H4 (cell line): ENCODE measurements around the gene PIP4K2B. TPM values are rescaled to one million over a fixed set of nuclear protein-coding genes. Genes with fewer than 3 reads are reported as not detected.
"Not testable (repeated sequence)": the region's sequence is repeated elsewhere in the genome, so short reads cannot be mapped to it uniquely, and the experiment has no call there.

Experiments used
- DNase-seq: peaks from one replicate; pipeline ENCODE4 v3.0.0-alpha.2; 2015; ENCODE audit warnings: low spot score
- total RNA-seq: library from RNA; depleted of rRNA; stranded (reverse); fragments of >200 nt; shearing (Covaris generic); gene quantifications from 2 replicates; pipeline ENCODE4 v1.2.3, GENCODE V29; 2014; rRNA removed

PIP4K2B gene
- total RNA-seq = 24.6 and 32.4 TPM in 2 replicates

DNA sequence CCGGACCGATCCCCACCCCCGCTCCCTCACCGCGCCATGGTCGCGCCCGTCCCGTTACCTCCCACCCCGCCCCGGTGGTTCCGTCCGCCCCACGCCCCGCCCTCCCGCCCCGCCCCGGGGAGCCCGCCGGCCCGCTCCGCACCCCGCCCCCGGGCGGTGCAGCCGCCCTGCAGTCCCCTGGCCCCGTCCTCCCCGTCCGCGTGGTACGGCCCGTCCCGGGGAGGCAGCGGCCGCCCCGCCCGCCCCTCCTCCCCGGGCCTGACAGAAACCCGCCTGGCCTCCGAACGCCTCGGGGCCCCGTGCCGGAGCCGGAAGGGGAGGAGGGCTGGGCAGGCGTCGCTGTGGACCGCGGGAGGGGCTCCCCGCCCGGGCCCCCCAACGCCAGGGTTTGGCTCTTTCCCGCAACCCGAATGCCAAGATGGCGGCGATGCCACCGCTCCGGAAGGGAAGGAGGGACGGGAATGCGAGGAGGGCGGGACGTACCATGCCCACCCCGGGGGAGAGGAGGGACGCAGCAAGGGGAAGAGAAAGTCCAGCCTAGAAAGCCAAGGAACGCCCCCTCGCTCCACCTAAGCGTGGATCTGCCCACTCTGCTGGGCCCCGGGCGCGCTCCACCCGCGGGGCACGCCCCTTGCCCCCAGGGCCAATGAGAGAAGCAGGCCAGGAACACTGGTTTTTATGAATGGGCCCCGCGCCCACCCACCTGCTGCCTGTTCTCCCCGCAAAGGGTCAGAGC, at the start of gene PIP4K2B:
Gene PIP4K2B, minus strand, starts transcription at position 56 of the 736 bp plus-strand sequence. CDS start 132 bp downstream, outside the sequence.
- peak; percentile 97 for DNase-seq

- DNase-seq = no peak
These were observed 49.2 kb upstream of the PIP4K2B start for GRCh38 chr17:38848557-38848891.

DNA sequence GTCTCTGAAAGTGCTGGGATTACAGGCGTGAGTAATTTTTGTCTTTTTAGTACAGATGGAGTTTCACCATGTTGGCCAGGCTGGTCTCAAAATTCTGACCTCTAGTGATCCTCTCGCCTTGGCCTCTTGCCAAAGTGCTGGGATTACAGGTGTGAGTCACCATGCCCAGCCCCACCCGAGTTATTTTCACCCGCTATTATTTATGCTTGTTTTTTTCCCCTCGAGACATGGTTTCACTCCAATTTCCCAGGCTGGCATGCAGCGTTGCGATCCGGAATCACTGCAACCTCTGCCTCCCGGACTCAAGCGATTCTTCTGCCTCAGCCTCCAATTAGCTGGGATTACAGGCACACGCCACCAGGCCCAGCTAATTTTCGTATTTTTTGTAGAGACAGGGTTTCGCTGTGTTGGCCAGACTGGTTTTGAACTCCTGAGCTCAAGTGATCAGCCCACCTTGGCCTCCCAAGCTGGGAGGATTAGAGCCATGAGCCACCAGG, 45.0 kb upstream of the PIP4K2B start:
- DNase-seq = no peak

GRCh38 chr17:38825762-38826247, 26.4 kb upstream of the PIP4K2B start:
- DNase-seq = no peak

- DNase-seq = peak; percentile 92
These were observed 25.8 kb upstream of the PIP4K2B start, which contains the start of gene CWC25 for GRCh38 chr17:38824899-38825761. Gene CWC25 (minus strand): TSS chr17:38825321. CDS start chr17:38825183, 138 bp downstream.

GRCh38 chr17:38815576-38816193, 16.3 kb upstream of the PIP4K2B start:
- peak; percentile 36 for DNase-seq

DNA sequence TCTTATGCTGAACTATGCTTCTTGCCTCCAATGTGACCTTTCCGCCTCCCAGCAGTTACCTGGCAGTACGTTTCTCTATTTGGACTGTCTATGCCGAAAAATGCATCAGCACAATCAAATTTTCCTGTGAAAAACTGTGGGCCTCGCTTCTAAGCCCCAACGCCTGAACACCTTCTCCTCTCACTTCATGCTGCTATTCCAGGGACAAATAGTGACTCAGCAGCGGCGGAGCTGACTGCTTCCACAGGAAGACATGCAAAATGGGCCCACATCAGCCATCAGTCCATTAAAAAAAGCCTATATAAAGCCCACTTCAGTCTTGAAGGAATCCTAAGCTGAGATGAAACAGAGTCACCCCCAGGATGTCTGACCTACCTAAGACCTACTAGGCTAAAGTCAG, 10.5 kb upstream of the PIP4K2B start:
- no peak for DNase-seq

GRCh38 chr17:38800237-38800760, 943 bp upstream of the PIP4K2B start:
- no peak for DNase-seq

DNA sequence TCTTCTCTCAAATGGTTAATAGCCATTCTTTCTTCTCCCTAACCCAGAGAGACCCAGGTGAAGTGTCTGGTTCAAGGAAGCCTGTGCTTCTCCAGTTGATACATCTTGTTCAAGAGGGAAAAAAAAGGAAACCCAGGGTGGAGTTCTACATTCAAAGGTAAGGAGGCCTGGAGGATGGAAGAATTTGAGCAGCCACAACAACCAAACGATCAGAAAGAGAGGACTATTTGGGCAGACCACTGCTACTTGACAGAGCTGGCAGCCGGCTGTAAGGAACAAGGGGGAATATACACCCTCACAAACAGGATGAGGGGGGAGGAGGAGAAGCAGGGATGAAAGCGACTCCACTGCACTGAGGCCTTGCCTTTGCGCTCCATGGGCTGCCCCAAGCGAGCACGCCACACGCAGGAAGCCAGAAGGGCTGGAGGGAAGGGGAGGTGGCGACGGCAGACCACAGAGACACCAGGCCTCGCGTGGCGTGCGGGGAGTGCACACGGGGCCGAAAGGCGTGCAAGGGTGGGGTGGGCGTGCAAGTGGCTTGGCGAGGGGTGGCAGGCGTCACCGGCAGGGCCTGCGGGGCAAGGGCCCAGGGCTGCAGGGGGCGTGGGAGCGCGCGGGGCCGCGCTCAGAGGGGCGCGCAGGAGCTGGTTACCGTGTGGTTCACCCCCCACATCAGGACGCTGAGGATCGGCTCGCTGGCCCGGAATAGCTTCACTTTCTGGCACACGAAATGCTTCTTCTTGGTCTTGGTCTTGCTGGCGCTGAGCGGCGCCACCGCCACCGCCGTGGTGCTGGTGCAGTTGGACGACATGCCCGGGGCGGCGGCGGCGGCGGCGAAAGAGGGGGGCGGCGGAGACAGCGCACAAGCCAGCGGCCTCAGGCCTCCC, 499 bp downstream of the PIP4K2B start:
- DNase-seq = peak; percentile 30

GRCh38 chr17:38797828-38798227, 1.5 kb downstream of the PIP4K2B start:
- no peak for DNase-seq

GRCh38 chr17:38797158-38797490, 2.2 kb downstream of the PIP4K2B start:
- no peak for DNase-seq

DNA sequence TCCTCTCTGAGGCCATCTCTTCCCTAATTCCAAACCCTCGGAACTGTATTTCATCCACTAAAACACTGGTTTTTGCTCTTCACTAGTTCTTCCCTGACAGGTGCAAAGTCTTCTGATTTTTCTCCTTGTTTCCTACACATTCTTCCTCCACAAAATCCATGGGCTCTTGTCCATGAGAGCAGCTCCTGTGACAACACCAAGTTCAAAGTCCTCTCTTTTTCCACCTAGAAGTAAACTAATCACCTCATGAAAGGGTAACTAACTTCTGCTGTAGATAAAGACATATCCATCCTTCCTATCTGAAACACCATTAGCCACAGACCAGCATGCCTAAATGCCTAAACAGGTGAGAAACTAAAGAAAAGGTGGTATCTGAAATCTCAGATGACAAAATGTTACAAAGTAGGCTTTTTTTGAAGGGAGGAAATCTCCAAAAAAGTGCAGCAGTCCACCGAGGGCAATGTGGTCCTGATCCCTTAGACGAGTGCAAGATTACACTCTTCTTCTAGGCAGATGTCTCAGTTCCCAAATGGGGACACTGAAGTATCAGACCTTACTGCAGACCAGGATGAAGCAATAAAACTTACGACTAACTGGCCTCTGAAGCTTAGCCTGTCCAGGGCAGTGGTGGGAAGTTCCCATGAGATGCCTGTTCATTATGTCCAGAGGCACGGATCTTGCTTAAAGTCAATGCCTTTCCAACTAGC, 2.8 kb downstream of the PIP4K2B start:
- no peak for DNase-seq

DNA sequence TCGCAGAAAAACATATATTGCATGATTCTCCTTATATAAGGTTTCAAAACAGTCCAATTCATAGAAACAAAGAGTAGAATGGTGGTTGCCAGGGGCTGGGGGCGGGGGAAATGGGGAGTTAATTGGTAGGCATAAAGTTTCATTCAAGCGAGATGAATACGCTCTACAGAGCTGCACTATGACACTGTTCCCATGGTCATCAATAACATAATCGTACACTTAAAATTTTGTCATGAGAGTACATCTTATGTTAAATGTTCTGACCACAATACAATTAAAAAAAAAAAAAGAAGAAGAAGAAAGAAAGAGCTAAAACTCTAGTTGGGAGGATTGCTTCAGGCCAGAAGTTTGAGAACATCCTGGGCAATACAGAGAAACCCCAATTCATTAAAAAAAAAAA, 5.1 kb downstream of the PIP4K2B start:
- DNase-seq = no peak

DNA sequence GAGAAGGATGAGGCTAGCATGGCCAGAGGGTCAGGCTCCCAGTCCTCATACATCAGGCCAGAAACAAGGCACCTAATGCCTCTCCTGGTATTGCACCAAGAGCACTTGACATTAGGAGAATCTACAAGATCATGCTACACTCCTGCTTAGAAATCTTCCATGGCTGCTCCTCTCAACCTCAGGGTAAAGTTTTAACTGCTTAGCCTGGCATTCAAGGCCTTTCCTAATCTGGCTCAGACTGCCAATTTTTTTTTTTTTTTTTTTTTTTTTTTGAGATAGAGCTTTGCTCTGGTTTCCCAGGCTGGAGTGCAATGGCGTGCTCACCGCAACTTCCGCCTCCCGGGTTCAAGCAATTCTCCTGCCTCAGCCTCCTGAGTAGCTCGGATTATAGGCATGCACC, 8.2 kb downstream of the PIP4K2B start:
- DNase-seq = no peak

DNA sequence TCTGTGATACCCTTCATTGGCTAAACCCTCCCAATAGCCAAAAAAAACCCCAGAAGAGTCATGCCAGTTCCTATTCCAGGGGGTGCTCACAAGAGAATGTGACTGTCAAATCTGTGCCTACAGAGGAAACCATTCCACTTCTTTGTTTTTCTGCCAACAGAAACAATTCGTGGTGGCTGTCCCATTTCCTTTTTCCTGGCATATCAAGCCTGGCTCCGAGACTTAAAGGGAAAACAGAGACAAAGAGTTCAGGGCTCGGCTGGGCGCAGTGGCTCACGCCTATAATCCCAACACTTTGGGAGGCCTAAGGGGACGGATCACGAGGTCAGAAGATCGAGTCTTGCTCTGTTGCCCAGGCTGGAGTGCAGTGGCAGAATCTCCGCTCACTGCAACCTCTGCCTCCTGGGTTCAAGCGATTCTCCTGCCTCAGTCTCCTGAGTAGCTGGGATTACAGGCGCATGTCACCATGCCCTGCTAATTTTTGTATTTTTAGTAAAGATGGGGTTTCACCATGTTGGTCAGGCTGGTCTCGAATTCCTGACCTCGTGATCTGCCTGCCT, 9.1 kb downstream of the PIP4K2B start:
- not testable (repeated sequence) for DNase-seq

DNA sequence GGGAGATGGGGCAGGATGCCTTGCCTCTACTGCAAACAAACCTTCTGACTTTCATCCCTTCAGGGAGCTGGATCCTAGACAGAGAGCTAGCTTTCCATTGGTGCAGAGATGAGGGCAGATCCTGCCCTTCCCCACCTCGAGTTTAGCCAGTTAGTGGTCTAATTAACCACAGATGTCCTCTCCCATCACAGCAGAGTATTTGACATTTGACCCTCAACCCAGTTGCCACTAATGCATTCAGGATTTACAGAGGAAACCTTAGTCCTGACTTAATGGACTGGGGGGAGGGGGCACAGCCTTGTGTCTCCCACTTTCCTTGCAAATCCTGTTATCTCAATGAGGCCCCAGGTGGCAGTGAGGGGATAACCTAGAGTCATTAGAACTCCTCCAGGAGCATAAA, 10.2 kb downstream of the PIP4K2B start:
- no peak for DNase-seq

DNA sequence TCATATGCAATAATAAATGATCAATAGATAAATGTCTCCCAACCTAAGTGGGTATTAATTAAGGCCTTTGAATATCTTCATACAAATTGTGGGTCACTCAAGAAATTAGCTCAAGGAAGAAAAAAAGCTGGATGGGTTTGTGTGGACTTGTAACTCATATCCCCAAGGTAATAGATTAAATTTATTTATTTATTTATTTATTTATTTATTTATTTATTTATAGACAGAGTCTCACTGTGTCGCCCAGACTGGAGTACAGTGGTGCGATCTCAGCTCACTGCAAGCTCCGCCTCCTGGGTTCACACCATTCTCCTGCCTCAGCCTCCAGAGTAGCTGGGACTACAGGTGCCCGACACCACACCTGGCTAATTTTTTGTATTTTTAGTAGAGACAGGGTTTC, 11.4 kb downstream of the PIP4K2B start:
- not testable (repeated sequence) for DNase-seq

- no peak for DNase-seq
These were observed 13.0 kb downstream of the PIP4K2B start for GRCh38 chr17:38786372-38786771.

- DNase-seq = no peak
These were observed 16.1 kb downstream of the PIP4K2B start for GRCh38 chr17:38783227-38783626.
